GM10248 (cell line): ENCODE data around the gene SRGN.
"Not testable (repeated sequence)": the region's sequence is repeated elsewhere in the genome, so short reads cannot be mapped to it uniquely, and the experiment has no call there.

Experiments used
- CTCF ChIA-PET: fragments of 300-600 bp; sonication (Branson Sonifier 250); formaldehyde crosslinking; extraction: SDS; loops from one replicate; lab custom pipeline; 2021; ENCODE audit warnings: antibody characterized with exemption; lab: Yijun Ruan, JAX
- POLR2A ChIA-PET: fragments of 350-650 bp; sonication (Branson Sonifier 250); formaldehyde crosslinking; extraction: SDS; loops from one replicate; lab custom pipeline; 2020; ENCODE audit warnings: antibody characterized with exemption; lab: Yijun Ruan, JAX
- DNase-seq: peaks from one replicate; pipeline ENCODE4 v3.0.0; 2012; ENCODE audit errors: extremely low spot score
- TF ChIP-seq, protein P1 (sequence below): IDR thresholded peaks from 2 replicates; pipeline ENCODE4 v1.5.1; 2012; ENCODE audit warnings: mild to moderate bottlenecking, low read depth; ENCODE audit errors: extremely low read depth, missing control alignments, control extremely low read depth

The SRGN gene

GRCh38 chr10:69139961-69140360, 52.1 kb downstream of the SRGN start:
- TF ChIP-seq, protein P1, sequence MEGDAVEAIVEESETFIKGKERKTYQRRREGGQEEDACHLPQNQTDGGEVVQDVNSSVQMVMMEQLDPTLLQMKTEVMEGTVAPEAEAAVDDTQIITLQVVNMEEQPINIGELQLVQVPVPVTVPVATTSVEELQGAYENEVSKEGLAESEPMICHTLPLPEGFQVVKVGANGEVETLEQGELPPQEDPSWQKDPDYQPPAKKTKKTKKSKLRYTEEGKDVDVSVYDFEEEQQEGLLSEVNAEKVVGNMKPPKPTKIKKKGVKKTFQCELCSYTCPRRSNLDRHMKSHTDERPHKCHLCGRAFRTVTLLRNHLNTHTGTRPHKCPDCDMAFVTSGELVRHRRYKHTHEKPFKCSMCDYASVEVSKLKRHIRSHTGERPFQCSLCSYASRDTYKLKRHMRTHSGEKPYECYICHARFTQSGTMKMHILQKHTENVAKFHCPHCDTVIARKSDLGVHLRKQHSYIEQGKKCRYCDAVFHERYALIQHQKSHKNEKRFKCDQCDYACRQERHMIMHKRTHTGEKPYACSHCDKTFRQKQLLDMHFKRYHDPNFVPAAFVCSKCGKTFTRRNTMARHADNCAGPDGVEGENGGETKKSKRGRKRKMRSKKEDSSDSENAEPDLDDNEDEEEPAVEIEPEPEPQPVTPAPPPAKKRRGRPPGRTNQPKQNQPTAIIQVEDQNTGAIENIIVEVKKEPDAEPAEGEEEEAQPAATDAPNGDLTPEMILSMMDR: no peak
- CTCF ChIA-PET: interaction anchor here (1.0 to 1.5 kb wide), 3 partner anchors 9 to 19 kb away, joined by 3 to 4 read pairs (median 3); no protein-coding TSS in a partner anchor
- no peak for DNase-seq
- POLR2A ChIA-PET: no interaction called here

DNA sequence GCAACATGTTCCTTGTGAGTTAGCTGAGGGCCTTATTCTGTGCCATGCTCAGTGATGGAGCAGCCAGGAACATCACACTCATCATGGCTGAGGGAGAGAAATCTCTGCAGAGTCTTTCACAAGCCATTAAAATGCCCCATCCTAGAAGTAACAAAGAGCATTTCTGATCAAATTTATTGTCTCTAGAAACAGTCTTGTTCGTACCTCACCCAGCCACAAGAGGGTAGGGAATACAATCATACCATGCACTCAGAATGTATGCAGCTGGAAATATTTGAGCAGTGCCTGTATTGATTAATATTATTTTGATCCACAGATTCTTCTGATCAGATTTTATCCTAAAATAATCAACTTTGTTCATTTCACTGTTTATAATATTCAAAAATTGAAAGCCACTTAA, 53.4 kb downstream of the SRGN start:
- ChIA-PET CTCF (interaction anchor here (1.5 kb wide), 1 partner anchor 16 kb away, joined by 4 read pairs; no protein-coding TSS in a partner anchor), POLR2A (no interaction called here)
- TF ChIP-seq, protein P1: no peak
- DNase-seq: no peak

GRCh38 chr10:69142074-69142473, 54.2 kb downstream of the SRGN start:
- CTCF ChIA-PET: interaction anchor here (1.7 to 1.9 kb wide), 2 partner anchors 10 to 13 kb away, joined by 3 to 5 read pairs; no protein-coding TSS in a partner anchor
- POLR2A ChIA-PET, DNase-seq: not testable (repeated sequence)

DNA sequence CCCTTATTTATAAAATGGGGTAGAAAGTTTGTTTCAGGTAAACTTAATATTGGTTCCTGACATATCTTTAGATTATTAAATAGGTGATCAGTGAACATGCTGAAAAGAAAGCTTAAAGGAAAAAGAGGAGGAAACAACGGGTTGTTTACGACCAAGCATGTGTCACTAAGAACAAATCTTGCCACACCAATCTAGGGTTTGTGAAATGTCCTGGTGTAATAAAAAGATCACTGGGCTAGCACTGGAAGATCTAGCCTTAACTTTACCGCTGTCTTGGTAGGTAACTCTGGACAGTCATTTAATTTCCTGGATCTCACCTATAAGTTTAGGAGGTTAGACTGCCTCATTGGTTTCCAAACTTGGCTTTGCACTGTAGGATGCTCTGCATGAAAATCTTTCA, 55.1 kb downstream of the SRGN start:
- CTCF ChIA-PET: interaction anchor here (1.0 to 1.9 kb wide), 5 partner anchors 10 to 184 kb away, joined by 3 to 6 read pairs (median 3); partner anchors contain the start of gene KIFBP
- POLR2A ChIA-PET: no interaction called here
- TF ChIP-seq, protein P1: no peak
- DNase-seq: no peak

DNA sequence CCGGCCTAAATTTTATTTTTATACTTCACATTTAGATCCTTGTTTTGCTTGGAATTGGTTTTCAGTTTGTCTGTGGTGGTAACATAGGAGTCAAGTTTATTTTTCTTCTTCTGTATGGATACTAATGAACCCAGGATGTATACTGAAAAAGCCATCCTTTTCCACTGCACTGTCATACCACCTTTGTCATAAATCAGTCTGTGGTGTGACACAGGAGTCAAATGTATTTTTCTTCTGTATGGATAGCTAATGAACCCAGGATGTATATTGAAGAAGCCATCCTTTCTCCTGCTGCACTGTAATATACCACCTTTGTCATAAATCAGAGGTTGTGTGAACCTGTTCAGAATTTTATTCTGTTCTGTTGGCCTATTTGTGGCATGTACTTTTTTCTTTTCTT, 57.4 kb downstream of the SRGN start:
- POLR2A ChIA-PET: no interaction called here
- TF ChIP-seq, protein P1: no peak
- DNase-seq: no peak
- CTCF ChIA-PET: no interaction called here

- CTCF ChIA-PET: interaction anchor here (1.5 to 2.1 kb wide), 2 partner anchors 9 to 17 kb away, joined by 3 to 6 read pairs; no protein-coding TSS in a partner anchor
- POLR2A ChIA-PET: no interaction called here
- TF ChIP-seq, protein P1: no peak
- no peak for DNase-seq
Measured at GRCh38 chr10:69145864-69146263, 58.0 kb downstream of the SRGN start.

DNA sequence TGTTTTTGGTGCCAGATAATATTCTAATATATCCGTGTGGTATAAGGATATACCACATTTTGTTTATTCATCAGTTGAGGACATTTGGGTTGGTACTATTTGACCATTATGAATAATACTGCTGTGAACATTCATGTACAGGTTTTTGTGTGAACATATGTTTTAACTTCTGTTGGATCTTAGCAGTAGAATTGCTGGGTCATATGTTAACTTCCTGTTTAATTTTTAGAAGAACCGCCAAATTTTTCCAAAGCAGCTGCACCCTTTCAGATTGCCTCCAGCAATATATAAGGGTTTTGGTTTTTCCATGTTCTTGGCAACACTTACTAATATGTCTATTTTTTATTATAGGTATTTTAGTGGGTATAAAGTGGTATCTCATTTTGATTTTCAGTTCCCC, 58.9 kb downstream of the SRGN start:
- CTCF ChIA-PET: interaction anchor here (1.5 to 2.1 kb wide), 2 partner anchors 10 to 18 kb away, joined by 3 to 6 read pairs; no protein-coding TSS in a partner anchor
- TF ChIP-seq, protein P1: no peak
- POLR2A ChIA-PET: interaction anchor here (0.5 kb wide), 1 partner anchor 17 kb away, joined by 6 read pairs; no protein-coding TSS in a partner anchor
- DNase-seq: no peak
